ENCODE results near the gene GAS5. TPM values are rescaled to one million over a fixed set of nuclear protein-coding genes. Genes with fewer than 3 reads are reported as not detected.

The GAS5 gene
- total RNA-seq, 1 donor from 2014 or later = 473 TPM

GRCh38 chr1:173868266-173869020 lies 654 bp upstream of the GAS5 start, which contains the start of gene ZBTB37:
Gene ZBTB37 (plus strand): TSS chr1:173868380. CDS start chr1:173870226, 1,846 bp downstream.
- peak within 1 kb of the TSS; percentile 99 for H3K27ac Mint-ChIP-seq (ENCODE audit: unreplicated experiment)
- peak within 1 kb of the TSS; percentile 99 for H3K4me3 Mint-ChIP-seq (ENCODE audit: unreplicated experiment)
- peaks cover 46% of the 10 kb centered on the region for H3K36me3 Mint-ChIP-seq (ENCODE audit: low read depth, unreplicated experiment)
- Histone ChIP-seq H3K79me2 (ENCODE audit: insufficient read depth, low read length) (peaks cover 57% of the 10 kb centered on the region), H3K36me3 (ENCODE audit: insufficient read depth, low read length) (peaks cover 44% of the 10 kb centered on the region), H3K9ac (ENCODE audit: low read length) (peak within 1 kb of the TSS; percentile 95), H3K4me3 (ENCODE audit: insufficient read depth, low read depth, low read length) (peak within 1 kb of the TSS; percentile 98), H3K9me3 (ENCODE audit: insufficient read depth, low read depth, low read length) (no peaks in the 10 kb centered on the region), H3K4me1 (ENCODE audit: insufficient read depth, low read length) (peaks cover 6% of the 10 kb centered on the region), H4K20me1 (ENCODE audit: insufficient read depth, low read length) (peaks cover 43% of the 10 kb centered on the region), H3K27ac (ENCODE audit: low read depth, low read length) (peak within 1 kb of the TSS; percentile 78), H3K27me3 (ENCODE audit: insufficient read depth, low read length) (no peaks in the 10 kb centered on the region), H3K4me2 (ENCODE audit: low read length) (peak within 1 kb of the TSS; percentile 87), H2AFZ (ENCODE audit: low read depth, low read length) (peak within 1 kb of the TSS; percentile 80)
- no peak for TF ChIP-seq CTCF (IDR thresholded peaks at IDR 0.05; ENCODE audit: insufficient read depth, low read depth, low read length)
- no peak for TF ChIP-seq EZH2 (IDR thresholded peaks at IDR 0.05; ENCODE audit: insufficient read depth, low read length)
- H3K4me1 Mint-ChIP-seq (ENCODE audit: low read depth, unreplicated experiment) = peaks cover 21% of the 10 kb centered on the region
- H3K9me3 Mint-ChIP-seq (ENCODE audit: unreplicated experiment) = no peaks in the 10 kb centered on the region
- FAIRE-seq (no peak), DNase-seq (ENCODE audit: low read depth) (peak; percentile 42)
- H3K27me3 Mint-ChIP-seq (ENCODE audit: low read depth, unreplicated experiment) = no peaks in the 10 kb centered on the region

- TF ChIP-seq CTCF (IDR thresholded peaks at IDR 0.05; ENCODE audit: insufficient read depth, low read depth, low read length) (no peak), EZH2 (IDR thresholded peaks at IDR 0.05; ENCODE audit: insufficient read depth, low read length) (no peak)
- DNase-seq (ENCODE audit: low read depth) (no peak), FAIRE-seq (no peak)
- no peak overlapping the region for H2AFZ ChIP-seq (ENCODE audit: low read depth, low read length)
- H3K79me2 ChIP-seq (ENCODE audit: insufficient read depth, low read length) = peaks cover 52% of the 10 kb centered on the region
- Mint-ChIP-seq H3K4me1 (ENCODE audit: low read depth, unreplicated experiment) (peaks cover 25% of the 10 kb centered on the region), H3K27ac (ENCODE audit: unreplicated experiment) (peak overlapping the region; percentile 99), H3K36me3 (ENCODE audit: low read depth, unreplicated experiment) (peaks cover 46% of the 10 kb centered on the region), H3K9me3 (ENCODE audit: unreplicated experiment) (no peaks in the 10 kb centered on the region), H3K4me3 (ENCODE audit: unreplicated experiment) (peak overlapping the region; percentile 99), H3K27me3 (ENCODE audit: low read depth, unreplicated experiment) (no peaks in the 10 kb centered on the region)
- peak overlapping the region; percentile 78 for H3K27ac ChIP-seq (ENCODE audit: low read depth, low read length)
- H3K9me3 ChIP-seq (ENCODE audit: insufficient read depth, low read depth, low read length) = no peaks in the 10 kb centered on the region
- peaks cover 55% of the 10 kb centered on the region for H4K20me1 ChIP-seq (ENCODE audit: insufficient read depth, low read length)
- peak overlapping the region; percentile 87 for H3K4me2 ChIP-seq (ENCODE audit: low read length)
- peak overlapping the region; percentile 95 for H3K9ac ChIP-seq (ENCODE audit: low read length)
- peaks cover 49% of the 10 kb centered on the region for H3K36me3 ChIP-seq (ENCODE audit: insufficient read depth, low read length)
- no peaks in the 10 kb centered on the region for H3K27me3 ChIP-seq (ENCODE audit: insufficient read depth, low read length)
- H3K4me1 ChIP-seq (ENCODE audit: insufficient read depth, low read length) = peaks cover 6% of the 10 kb centered on the region
- H3K4me3 ChIP-seq (ENCODE audit: insufficient read depth, low read depth, low read length) = peak overlapping the region; percentile 98
Measured at GRCh38 chr1:173867141-173867752, 542 bp downstream of the GAS5 start.

All from astrocyte (in vitro differentiated cells and primary cell).